Vagina (tissue), 2 donors: ENCODE results near the gene DDX27. TPM values are rescaled to one million over a fixed set of nuclear protein-coding genes. Genes with fewer than 3 reads are reported as not detected.

Experiments used
- DNase-seq, 2 donors: peaks; one replicate each; pipeline ENCODE4 v3.0.0-alpha.2; 2017; ENCODE audit errors: extremely low spot score in 2 of 2
- H3K27ac ChIP-seq: fragments of 200-600 bp; sonication (generic); one replicate; pipeline ENCODE4 v1.5.1; 2019
- H3K27me3 ChIP-seq: fragments of 200-600 bp; sonication (generic); one replicate; pipeline ENCODE4 v1.5.1; 2019
- H3K36me3 ChIP-seq, 2 donors: fragments of 200-600 bp; sonication (generic); one replicate each; pipeline ENCODE4 v1.5.1; 2017 to 2019
- H3K4me1 ChIP-seq: fragments of 200-600 bp; sonication (generic); one replicate; pipeline ENCODE4 v1.5.1; 2019
- H3K4me3 ChIP-seq, 2 donors: fragments of 200-600 bp; sonication (generic); 1 replicate in 1 of 2; 2 replicates in 1 of 2; pipeline ENCODE4 v1.5.1; 2016 to 2019
- H3K9me3 ChIP-seq: fragments of 200-600 bp; sonication (generic); one replicate; pipeline ENCODE4 v1.5.1; 2019
- POLR2A ChIP-seq, 2 donors: fragments of 450-650 bp; IDR thresholded peaks; one replicate each; pipeline ENCODE4 v1.6.1; 2017; ENCODE audit warnings: antibody characterized with exemption in 2 of 2, mild to moderate bottlenecking in 2 of 2, moderate library complexity in 2 of 2
- POLR2AphosphoS5 ChIP-seq, 2 donors: sonication (generic); formaldehyde crosslinking; IDR thresholded peaks; one replicate each; pipeline ENCODE4 v1.9.0; 2017; ENCODE audit warnings: antibody characterized with exemption in 2 of 2, mild to moderate bottlenecking in 2 of 2, low read depth in 1 of 2; ENCODE audit not compliant: insufficient read depth in 1 of 2
- intact Hi-C: fragments of 100-400 bp; cut with DNase I; formaldehyde crosslinking; loops from one replicate; pipeline ENCODE4 v1.15.1; 2023
- total RNA-seq: library from RNA; depleted of rRNA; stranded (reverse); fragments of >200 nt; gene quantifications from one replicate; pipeline ENCODE4 v1.2.3, GENCODE V29; 2016
- TF ChIP-seq, protein P1 (sequence below), 3 experiments: fragments of 450-650 bp in 2 of 3; fragments of 200-600 bp in 1 of 3; sonication (generic) in 1 of 3; IDR thresholded peaks; one replicate each; pipeline ENCODE4 v1.5.1; 2017 to 2019; ENCODE audit warnings: antibody characterized with exemption in 3 of 3, mild to moderate bottlenecking in 2 of 3, moderate library complexity in 2 of 3

DDX27 gene
- total RNA-seq, 1 donor from 2014 or later, result 23.3 TPM

DNA sequence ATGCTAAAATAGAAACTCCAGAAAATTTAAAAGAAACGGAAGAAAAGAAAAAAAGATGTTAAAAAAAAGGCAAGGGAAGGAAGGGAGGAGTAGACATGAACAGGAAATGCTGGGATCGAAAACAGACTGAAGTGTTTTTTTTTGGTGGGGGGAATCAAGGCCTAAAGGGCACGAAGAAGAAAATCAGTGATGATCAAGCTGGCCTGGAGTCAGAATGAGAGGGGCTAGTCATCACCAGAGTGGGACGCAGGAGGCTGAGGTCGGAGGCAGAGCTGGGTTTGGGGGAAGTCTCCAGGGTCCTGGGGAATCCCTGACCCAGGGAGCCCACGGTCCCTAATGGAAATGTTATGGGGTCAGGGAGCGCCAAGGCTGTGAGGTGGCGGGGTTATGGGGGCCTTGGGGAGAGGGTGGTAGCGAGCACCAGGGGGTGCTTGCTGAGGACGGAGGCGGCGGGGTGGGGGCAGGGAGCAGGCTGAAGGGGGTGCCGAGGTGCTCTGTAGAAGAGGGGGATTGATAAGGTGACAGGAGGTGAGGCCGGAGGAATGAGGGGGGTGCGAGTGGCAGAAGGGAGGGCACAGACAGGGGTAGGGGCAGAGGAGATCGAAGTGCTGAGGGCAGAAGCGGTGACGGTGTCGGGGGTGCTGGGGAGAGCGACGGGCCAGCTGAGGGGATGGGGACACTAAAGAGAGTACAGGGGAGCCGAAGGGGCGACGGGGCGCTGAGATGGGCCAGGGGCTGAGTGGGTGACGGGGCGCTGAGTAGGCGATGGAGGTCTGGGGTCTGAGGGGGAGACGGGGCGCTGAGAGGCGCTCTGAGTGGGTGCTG lies 58.0 kb downstream of the DDX27 start:
- H3K36me3 ChIP-seq, result peaks cover 9 to 41% of the 10 kb centered on the region in 2 donors
- peak overlapping the region; percentile 86 to 95 for H3K4me3 ChIP-seq
- peaks cover 66% of the 10 kb centered on the region for H3K4me1 ChIP-seq
- peak overlapping the region; percentile 98 for H3K27ac ChIP-seq
- intact Hi-C loops, result no loop called here
- no peak for DNase-seq
- no peaks in the 10 kb centered on the region for H3K9me3 ChIP-seq
- no peaks in the 10 kb centered on the region for H3K27me3 ChIP-seq
- no peak for TF ChIP-seq POLR2A (IDR thresholded peaks at IDR 0.05)

DNA sequence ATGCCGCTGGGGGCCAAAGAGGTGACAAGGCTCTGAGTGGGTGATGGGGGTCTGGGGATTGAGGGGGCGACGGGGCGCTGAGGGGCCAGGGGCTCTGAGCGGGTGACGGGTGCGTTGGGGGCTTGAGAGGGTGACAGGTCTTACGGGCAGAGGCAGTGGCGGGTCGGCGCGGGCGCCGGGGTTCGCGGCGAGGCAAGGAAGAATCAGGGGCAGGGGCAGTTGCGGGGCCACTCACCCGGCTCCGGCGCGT lies 58.5 kb downstream of the DDX27 start:
- H3K9me3 ChIP-seq, result no peaks in the 10 kb centered on the region
- intact Hi-C loops, result no loop called here
- peaks cover 71% of the 10 kb centered on the region for H3K4me1 ChIP-seq
- no peak for TF ChIP-seq POLR2A (IDR thresholded peaks at IDR 0.05)
- no peak for DNase-seq
- H3K36me3 ChIP-seq, result peaks cover 9 to 47% of the 10 kb centered on the region in 2 donors
- peak overlapping the region; percentile 86 to 95 for H3K4me3 ChIP-seq
- no peaks in the 10 kb centered on the region for H3K27me3 ChIP-seq
- H3K27ac ChIP-seq, result peak overlapping the region; percentile 98

DNA sequence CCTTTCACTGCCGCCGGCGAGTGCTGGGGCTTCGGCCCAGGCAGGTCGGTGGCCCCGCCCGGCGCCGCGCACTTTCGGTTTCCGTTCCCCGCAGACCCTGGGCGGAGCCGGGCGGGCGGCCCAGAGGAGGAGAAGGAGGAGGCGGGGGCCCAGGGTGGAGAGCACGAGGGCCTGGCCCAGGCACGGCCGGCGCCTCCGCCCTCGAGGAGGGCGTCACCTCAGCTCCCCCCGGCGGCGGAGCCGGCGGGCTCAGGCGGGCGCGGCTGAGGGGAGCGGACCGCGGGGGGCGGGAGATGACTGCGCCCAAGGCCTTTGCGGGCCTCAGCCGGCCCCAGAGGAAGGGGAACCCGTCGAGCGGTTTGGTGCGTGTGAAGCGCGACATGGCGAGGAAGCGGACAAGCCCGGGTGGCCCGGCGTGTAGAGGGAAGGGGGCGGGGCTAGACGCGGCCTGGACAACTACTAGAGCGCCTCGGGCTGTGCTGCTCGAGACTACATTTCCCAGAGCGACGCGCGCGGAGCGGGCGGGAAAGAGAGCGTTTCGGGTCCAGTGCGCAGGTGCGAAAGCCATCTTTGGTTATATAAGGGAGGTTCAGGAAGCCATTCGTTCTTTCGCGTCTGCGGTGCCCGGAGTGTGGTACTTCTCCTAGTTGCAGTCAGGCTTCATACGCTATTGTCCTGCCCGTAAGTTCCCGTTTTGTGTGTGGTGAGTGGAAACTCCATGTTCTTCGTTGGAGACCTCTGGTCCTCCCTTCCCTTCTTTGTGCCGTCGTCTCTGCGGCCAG lies 59.0 kb downstream of the DDX27 start, which contains the start of gene ZNFX1:
Gene ZNFX1, minus strand, starts transcription at position 22 of the 782 bp plus-strand sequence. CDS start 2,218 bp downstream, outside the sequence.
- Histone ChIP-seq H3K27me3 (no peaks in the 10 kb centered on the region), H3K27ac (peak within 1 kb of the TSS; percentile 98), H3K4me1 (peaks cover 71% of the 10 kb centered on the region), H3K4me3 (peak within 1 kb of the TSS; percentile 86 to 95), H3K9me3 (no peaks in the 10 kb centered on the region), H3K36me3 (peaks cover 9 to 49% of the 10 kb centered on the region in 2 donors)
- TF ChIP-seq POLR2A (IDR thresholded peaks at IDR 0.05), result peak in 1 of 2 donors; percentile 98
- TF ChIP-seq, protein P1, sequence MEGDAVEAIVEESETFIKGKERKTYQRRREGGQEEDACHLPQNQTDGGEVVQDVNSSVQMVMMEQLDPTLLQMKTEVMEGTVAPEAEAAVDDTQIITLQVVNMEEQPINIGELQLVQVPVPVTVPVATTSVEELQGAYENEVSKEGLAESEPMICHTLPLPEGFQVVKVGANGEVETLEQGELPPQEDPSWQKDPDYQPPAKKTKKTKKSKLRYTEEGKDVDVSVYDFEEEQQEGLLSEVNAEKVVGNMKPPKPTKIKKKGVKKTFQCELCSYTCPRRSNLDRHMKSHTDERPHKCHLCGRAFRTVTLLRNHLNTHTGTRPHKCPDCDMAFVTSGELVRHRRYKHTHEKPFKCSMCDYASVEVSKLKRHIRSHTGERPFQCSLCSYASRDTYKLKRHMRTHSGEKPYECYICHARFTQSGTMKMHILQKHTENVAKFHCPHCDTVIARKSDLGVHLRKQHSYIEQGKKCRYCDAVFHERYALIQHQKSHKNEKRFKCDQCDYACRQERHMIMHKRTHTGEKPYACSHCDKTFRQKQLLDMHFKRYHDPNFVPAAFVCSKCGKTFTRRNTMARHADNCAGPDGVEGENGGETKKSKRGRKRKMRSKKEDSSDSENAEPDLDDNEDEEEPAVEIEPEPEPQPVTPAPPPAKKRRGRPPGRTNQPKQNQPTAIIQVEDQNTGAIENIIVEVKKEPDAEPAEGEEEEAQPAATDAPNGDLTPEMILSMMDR (IDR thresholded peaks at IDR 0.05), result no peak
- TF ChIP-seq POLR2AphosphoS5 (IDR thresholded peaks at IDR 0.05; ENCODE audit: insufficient read depth in 1 of 2, low read depth in 1 of 2), result peak; percentile 96 to 98
- intact Hi-C loops, result no loop called here
- DNase-seq, result peak; percentile 97 to 99

GRCh38 chr20:49278818-49279676 lies 59.8 kb downstream of the DDX27 start:
- Histone ChIP-seq H3K9me3 (no peaks in the 10 kb centered on the region), H3K36me3 (peaks cover 9 to 50% of the 10 kb centered on the region in 2 donors), H3K4me3 (peak overlapping the region; percentile 86 to 95), H3K4me1 (peaks cover 73% of the 10 kb centered on the region), H3K27me3 (no peaks in the 10 kb centered on the region), H3K27ac (peak overlapping the region; percentile 98)
- DNase-seq, result no peak
- TF ChIP-seq POLR2A (IDR thresholded peaks at IDR 0.05) (no peak), POLR2AphosphoS5 (IDR thresholded peaks at IDR 0.05; ENCODE audit: insufficient read depth in 1 of 2, low read depth in 1 of 2) (no peak)
- TF ChIP-seq, protein P1 (IDR thresholded peaks at IDR 0.05), result no peak
- intact Hi-C loops, result no loop called here

DNA sequence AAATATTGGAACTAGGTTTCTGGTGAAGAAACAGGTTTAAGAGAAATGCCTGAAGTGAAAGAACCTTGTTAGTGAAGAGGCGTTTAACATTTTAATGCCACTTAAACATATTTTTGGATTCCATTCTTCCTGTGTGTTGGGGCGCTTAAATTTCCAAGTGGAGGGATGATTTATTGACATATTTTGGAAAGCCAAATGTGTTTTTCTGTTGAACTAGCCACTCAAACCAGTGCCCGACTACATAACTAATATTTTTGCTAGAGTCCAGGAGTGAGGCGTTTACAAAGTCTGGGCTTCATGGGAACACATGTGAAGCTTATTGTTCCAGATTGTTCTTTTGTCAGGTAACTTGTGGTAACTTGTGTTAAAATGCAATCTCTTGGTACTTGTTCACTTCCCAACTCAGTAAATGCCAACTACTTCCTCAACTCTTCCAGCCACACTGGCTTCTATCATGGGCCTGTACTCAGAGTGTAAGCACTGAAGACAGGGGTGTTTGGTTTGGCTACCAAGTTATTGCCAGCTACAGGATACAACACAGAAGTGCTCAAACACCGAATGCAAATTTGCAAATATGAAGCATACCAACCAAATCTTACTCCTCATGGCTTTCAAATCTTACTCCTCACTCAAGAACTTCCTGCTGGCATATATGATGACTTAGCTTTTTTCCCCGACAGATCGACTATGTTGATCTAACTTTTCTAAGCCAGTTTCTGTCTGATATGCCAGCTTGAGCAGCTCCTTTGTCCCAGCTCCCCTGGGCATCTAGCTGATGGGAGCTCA lies 60.7 kb downstream of the DDX27 start:
- Histone ChIP-seq H3K36me3 (peaks cover 9 to 58% of the 10 kb centered on the region in 2 donors), H3K4me3 (peak overlapping the region; percentile 86 to 95), H3K9me3 (no peaks in the 10 kb centered on the region), H3K27me3 (no peaks in the 10 kb centered on the region), H3K27ac (no peak overlapping the region), H3K4me1 (peaks cover 74% of the 10 kb centered on the region)
- no peak for DNase-seq
- intact Hi-C loops, result no loop called here
- TF ChIP-seq POLR2AphosphoS5 (IDR thresholded peaks at IDR 0.05; ENCODE audit: insufficient read depth in 1 of 2, low read depth in 1 of 2) (no peak), POLR2A (IDR thresholded peaks at IDR 0.05) (no peak)
- TF ChIP-seq, protein P1 (IDR thresholded peaks at IDR 0.05), result no peak
